ENCODE data around the gene GALNT13.

DNA sequence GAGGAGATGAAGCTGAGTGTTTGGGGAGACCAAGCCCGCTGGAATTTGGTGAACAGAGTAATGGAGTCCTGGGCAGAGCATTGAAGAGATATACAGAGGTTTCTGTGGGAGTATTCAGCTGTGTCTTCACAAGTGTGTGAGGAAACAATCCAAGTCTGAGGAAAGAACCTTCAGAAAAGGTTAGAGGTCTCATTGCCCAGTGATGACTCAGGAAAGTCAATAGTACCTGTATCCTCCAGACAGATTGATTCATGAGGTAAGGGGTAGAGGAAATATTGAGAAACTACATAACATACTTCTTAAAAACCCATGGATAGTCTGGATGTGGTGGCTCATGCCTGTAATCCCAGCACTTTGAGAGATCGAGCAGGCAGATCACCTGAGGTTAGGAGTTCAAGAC is 392.3 kb downstream of the GALNT13 start:
- TF ChIP-seq, protein P1, sequence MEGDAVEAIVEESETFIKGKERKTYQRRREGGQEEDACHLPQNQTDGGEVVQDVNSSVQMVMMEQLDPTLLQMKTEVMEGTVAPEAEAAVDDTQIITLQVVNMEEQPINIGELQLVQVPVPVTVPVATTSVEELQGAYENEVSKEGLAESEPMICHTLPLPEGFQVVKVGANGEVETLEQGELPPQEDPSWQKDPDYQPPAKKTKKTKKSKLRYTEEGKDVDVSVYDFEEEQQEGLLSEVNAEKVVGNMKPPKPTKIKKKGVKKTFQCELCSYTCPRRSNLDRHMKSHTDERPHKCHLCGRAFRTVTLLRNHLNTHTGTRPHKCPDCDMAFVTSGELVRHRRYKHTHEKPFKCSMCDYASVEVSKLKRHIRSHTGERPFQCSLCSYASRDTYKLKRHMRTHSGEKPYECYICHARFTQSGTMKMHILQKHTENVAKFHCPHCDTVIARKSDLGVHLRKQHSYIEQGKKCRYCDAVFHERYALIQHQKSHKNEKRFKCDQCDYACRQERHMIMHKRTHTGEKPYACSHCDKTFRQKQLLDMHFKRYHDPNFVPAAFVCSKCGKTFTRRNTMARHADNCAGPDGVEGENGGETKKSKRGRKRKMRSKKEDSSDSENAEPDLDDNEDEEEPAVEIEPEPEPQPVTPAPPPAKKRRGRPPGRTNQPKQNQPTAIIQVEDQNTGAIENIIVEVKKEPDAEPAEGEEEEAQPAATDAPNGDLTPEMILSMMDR (IDR thresholded peaks at IDR 0.05), result no peak
- TF ChIP-seq CHD2 (IDR thresholded peaks at IDR 0.05; ENCODE audit: low read length, partially characterized antibody) (no peak), RAD21 (conservative IDR thresholded peaks at IDR 0.05 in 1 of 2, IDR thresholded peaks at IDR 0.05 in 1 of 2) (no peak; a peak in 1 of 5 replicates)
